Endothelial cell of hepatic sinusoid (primary cell): ENCODE results near the gene PSMC3IP.
"Not testable (repeated sequence)": the region's sequence is repeated elsewhere in the genome, so short reads cannot be mapped to it uniquely, and the experiment has no call there.

Experiments
- in situ Hi-C: cut with HindIII; loops from 2 replicates; pipeline ENCODE4 v1.10.0; 2017; ENCODE audit warnings: low sequenced_read_pairs

PSMC3IP gene

GRCh38 chr17:42543190-42544079 is 34.1 kb downstream of the PSMC3IP start:
- in situ Hi-C loops: no loop called here

- in situ Hi-C loops: no loop called here
These were observed 36.3 kb downstream of the PSMC3IP start for GRCh38 chr17:42541041-42541833.

DNA sequence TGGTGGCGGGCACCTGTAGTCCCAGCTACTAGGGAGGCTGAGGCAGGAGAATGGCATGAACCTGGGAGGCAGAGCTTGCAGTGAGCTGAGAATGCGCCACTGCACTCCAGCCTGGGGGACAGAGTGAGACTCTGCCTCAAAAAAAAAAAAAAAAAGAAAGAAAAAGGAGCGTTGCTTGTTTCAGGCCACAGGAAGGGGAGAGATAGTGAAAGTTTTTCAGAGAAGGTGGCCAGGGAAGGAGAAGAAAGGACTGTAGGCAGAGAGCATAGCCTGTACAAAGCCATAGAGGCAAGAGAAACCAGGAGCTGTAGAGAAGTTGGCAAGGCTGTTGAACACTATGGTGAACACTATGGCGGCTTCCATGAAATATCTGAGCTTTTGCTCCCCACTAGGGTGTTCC is 37.0 kb downstream of the PSMC3IP start:
- in situ Hi-C loops: not testable (repeated sequence)

DNA sequence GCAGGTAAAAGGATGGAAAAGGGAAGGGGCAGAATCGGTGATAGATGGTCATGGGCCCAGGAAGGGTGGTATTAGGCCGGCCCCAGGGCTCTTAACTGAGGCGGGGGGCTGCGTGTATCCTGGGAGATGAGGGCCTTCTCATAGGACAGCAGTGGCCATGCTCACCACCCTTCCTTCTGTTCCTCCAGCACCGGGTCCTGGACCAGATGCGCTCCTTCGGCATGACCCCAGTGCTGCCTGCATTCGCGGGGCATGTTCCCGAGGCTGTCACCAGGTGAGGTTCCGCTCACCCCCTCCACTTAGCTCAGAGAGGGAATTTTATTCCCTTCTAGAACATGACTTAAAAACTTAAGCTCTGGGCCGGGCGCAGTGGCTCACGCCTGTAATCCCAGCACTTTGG is 39.0 kb downstream of the PSMC3IP start:
- in situ Hi-C loops: no loop called here

DNA sequence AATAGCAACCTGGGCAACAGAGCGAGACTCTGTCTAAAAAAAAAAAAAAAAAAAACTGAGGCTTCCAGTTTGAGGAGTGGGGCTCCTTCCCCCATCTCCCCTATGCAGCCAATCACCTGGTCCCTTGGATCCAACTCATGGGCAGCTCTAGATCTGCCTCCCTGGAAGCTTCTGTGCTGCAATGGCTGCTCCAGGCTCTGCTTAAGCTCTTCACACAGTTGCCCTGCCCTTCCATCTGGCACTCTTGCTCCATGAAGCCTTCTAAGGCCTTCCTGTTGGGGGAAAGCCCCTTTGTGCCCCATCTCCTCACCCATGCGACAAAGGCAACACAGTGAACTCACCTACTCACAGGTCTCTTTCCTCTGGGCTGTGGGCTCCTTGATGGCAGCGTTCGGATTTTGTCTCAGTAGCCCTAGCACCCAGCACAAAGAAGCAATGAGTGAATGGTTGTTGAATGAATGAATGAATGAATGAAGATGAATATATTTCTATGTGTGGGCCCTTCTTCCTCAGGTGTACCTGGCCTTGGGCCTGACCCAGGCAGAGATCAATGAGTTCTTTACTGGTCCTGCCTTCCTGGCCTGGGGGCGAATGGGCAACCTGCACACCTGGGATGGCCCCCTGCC is 39.6 kb downstream of the PSMC3IP start:
- in situ Hi-C loops: no loop called here

GRCh38 chr17:42537156-42537805 is 40.2 kb downstream of the PSMC3IP start:
- in situ Hi-C loops: no loop called here

DNA sequence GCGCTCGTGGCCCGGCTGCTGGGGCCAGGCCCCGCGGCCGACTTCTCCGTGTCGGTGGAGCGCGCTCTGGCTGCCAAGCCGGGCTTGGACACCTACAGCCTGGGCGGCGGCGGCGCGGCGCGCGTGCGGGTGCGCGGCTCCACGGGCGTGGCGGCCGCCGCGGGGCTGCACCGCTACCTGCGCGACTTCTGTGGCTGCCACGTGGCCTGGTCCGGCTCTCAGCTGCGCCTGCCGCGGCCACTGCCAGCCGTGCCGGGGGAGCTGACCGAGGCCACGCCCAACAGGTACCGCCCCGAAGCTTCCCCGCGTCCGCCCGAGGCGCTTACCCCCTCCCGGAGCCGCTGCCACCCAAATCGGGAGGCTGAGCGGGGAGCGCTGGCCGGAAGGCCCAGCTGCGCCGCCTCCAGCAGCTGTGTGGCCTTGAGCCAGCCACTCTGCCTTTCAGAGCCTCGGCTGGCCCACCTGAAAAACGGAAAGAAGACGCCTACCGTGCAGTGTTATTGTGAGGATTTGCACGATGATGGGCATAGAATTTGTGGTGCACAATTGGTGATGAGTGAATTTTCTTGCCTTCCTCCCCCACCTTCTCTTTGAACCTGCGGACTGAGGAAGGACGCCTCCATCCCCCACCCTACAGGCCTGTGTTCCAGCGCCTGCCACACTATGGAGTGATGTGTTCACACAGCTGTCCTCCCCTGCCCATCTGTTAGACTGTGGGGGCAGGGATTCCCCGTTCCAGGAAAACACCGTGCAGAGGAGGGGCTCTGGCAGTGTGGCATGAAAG is 41.0 kb downstream of the PSMC3IP start:
- in situ Hi-C loops: no loop called here

DNA sequence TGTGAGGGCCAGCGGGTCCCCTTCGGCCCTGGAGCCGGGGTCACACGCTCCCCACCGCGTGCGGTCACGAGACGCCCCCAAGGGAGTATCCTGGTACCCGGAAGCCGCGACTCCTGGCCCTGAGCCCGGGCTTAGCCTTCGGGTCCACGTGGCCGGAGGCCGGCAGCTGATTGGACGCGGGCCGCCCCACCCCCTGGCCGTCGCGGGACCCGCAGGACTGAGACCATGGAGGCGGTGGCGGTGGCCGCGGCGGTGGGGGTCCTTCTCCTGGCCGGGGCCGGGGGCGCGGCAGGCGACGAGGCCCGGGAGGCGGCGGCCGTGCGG is 41.5 kb downstream of the PSMC3IP start, which contains the start of gene NAGLU:
Gene NAGLU (plus strand): TSS at position 194 of the 324 bp plus-strand sequence. CDS start 32 bp downstream, at position 226.
- in situ Hi-C loops: no loop called here

GRCh38 chr17:42535155-42536047 is 42.1 kb downstream of the PSMC3IP start:
- in situ Hi-C loops: no loop called here

- in situ Hi-C loops: no loop called here
These were observed 45.8 kb downstream of the PSMC3IP start for GRCh38 chr17:42531455-42532354.

DNA sequence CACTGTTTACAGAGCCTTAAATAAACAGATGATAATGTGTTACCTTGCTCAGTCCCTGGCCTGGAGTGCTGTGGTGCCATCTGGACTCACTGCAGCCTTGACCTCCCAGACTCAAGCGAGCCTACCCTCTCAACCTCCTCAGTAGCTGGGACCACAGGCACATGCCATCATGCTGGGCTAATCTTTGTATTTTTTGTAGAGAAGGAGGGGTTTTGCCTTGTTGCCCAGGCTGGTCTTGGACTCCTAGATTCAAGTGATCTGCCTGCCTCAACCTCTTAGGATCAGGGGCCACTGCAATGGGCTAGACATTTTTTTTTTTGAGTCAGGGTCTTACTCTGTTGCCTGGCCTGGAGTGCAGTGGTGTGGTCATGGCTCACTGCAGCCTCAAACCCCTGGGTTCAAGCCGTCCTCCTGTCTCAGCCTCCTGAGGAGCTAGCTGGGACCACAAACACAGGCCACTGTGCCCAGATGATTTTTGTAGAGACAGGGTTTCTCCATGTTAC is 46.5 kb downstream of the PSMC3IP start:
- in situ Hi-C loops: no loop called here

GRCh38 chr17:42529061-42529460 is 48.5 kb downstream of the PSMC3IP start:
- in situ Hi-C loops: no loop called here

DNA sequence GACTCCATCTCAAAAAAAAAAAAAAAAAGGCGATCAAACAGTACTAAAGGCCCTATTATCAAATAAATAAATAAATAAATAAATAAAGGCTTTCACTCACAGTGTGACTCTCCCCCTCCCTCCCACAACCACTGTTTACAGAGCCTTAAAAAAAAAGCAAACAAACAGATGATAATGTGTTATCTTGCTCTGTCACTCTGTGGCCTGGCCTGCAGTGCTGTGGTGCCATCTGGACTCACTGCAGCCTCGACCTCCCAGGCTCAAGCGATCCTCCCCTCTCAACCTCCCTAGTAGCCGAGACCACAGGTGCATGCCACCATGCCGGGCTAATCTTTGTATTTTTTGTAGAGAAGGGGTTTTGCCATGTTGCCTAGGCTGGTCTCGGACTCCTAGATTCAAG is 49.6 kb downstream of the PSMC3IP start:
- in situ Hi-C loops: no loop called here

DNA sequence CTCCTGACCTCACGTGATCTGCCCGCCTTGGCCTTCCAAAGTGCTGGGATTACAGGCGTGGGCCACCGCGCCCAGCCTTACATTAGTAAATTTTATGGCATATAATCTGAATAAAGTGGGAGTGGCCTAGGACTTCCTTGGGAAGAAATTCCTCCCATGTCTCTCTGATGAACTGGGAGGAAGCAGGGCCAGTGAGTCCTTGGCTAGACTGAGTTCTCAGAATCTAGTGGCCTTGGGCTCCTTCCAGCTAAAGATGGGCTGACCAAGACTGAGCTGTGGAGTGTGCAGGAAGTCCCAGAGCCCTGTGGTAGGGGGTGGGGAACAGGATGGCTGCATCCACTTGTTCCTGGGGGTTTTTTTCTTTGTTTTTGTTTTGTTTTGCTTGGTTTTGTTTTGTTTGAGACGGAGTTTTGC is 51.5 kb downstream of the PSMC3IP start:
- in situ Hi-C loops: no loop called here

DNA sequence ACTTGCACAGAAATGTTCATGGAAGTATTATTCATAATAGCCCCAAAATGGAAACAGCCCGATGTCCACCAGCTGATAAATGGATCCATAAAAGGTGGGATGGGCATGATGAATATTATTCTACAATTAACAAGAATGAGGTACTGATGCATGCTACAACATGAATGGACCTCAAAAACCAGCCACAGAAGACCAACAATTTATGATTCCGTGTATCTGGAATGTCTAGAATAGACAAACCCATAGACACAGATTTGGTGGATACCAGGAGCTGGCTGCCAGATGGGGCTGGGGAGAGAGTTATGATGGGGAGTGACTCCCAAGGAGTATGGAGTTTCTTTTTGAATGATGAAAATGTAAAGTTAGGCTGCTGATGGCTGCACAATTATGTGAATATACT is 52.3 kb downstream of the PSMC3IP start:
- in situ Hi-C loops: no loop called here

DNA sequence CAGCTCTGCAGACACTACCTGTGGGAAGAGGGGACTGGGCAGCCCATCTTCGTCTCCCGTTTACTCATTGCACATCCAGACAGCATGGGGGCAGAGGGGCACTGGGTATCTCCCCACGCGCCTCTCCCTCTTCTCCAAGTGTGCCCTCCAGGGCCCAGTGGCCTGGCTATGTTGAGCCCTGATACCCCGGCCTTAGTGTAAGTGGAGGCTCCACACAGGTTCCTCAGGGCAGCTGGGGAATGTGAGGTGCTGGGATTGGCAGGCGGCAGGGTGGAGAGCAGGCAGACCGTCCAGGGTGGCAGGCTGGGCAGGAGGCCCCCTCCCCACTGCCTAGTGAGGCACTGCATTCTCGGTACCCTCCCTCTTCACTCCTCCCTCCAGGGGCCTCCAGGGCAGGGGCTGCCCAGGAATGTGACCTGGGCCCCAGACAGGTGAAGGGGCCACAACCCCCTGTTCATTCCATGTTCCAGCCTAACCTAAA is 54.7 kb downstream of the PSMC3IP start:
- in situ Hi-C loops: loop anchor here (5.0 kb wide), 1 partner anchor 211 kb away; no protein-coding TSS in a partner anchor
